Neural progenitor cell (in vitro differentiated cells): ENCODE results near the gene PDCD1LG2. TPM values are rescaled to one million over a fixed set of nuclear protein-coding genes. Genes with fewer than 3 reads are reported as not detected.

Source experiments
- DNase-seq: peaks from one replicate; pipeline ENCODE4 v3.0.0-alpha.2; 2016; ENCODE audit warnings: low spot score
- H2AFZ ChIP-seq: fragments of 200-600 bp; sonication (generic); replicated peaks from 2 replicates; pipeline ENCODE4 v1.6.1; 2016; ENCODE audit warnings: antibody characterized with exemption
- H3F3A ChIP-seq: fragments of 200-600 bp; sonication (generic); 2 replicates; pipeline ENCODE4 v1.6.1; 2016; ENCODE audit warnings: antibody characterized with exemption, low read depth
- H3K27ac ChIP-seq: fragments of 200-600 bp; sonication (generic); 2 replicates; pipeline ENCODE4 v1.5.1; 2016; ENCODE audit warnings: mild to moderate bottlenecking
- H3K27me3 ChIP-seq: fragments of 200-600 bp; sonication (generic); 2 replicates; pipeline ENCODE4 v1.6.1; 2016; ENCODE audit warnings: mild to moderate bottlenecking, moderate library complexity
- H3K36me3 ChIP-seq: fragments of 200-600 bp; sonication (generic); 2 replicates; pipeline ENCODE4 v1.5.1; 2016
- H3K4me1 ChIP-seq: fragments of 200-600 bp; sonication (generic); 2 replicates; pipeline ENCODE4 v1.6.1; 2016; ENCODE audit warnings: mixed run types
- H3K4me2 ChIP-seq: fragments of 200-600 bp; sonication (generic); 2 replicates; pipeline ENCODE4 v1.6.1; 2016
- H3K4me3 ChIP-seq: fragments of 200-600 bp; sonication (generic); 2 replicates; pipeline ENCODE4 v1.5.1; 2016
- H3K79me2 ChIP-seq: fragments of 200-600 bp; sonication (generic); 2 replicates; pipeline ENCODE4 v1.6.1; 2016; ENCODE audit warnings: low read depth
- H3K9ac ChIP-seq: fragments of 200-600 bp; sonication (generic); 2 replicates; pipeline ENCODE4 v1.6.1; 2016
- H3K9me3 ChIP-seq: fragments of 200-600 bp; sonication (generic); 2 replicates; pipeline ENCODE4 v1.5.1; 2016; ENCODE audit warnings: low read depth
- H4K20me1 ChIP-seq: fragments of 200-600 bp; sonication (generic); 2 replicates; pipeline ENCODE4 v1.6.1; 2016; ENCODE audit warnings: low read depth
- H3K27ac Mint-ChIP-seq: 3 replicates; pipeline ENCODE4 v1.8.0; 2021; ENCODE audit warnings: mixed read lengths
- H3K27me3 Mint-ChIP-seq: 2 replicates; pipeline ENCODE4 v1.8.0; 2022; ENCODE audit warnings: low read depth, mild to moderate bottlenecking, inconsistent platforms, moderate library complexity, mixed read lengths; ENCODE audit not compliant: insufficient read depth
- H3K36me3 Mint-ChIP-seq: 3 replicates; pipeline ENCODE4 v1.8.0; 2021; ENCODE audit warnings: mixed read lengths
- H3K4me1 Mint-ChIP-seq: 3 replicates; pipeline ENCODE4 v1.8.0; 2021; ENCODE audit warnings: mixed read lengths
- H3K4me3 Mint-ChIP-seq: 3 replicates; pipeline ENCODE4 v1.8.0; 2021; ENCODE audit warnings: mild to moderate bottlenecking, moderate library complexity, mixed read lengths
- H3K9me3 Mint-ChIP-seq: 3 replicates; pipeline ENCODE4 v1.8.0; 2020; ENCODE audit warnings: mixed read lengths
- CTCF ChIP-seq: fragments of 200-600 bp; sonication (generic); IDR thresholded peaks from 2 replicates; pipeline ENCODE4 v1.5.1; 2017; ENCODE audit warnings: antibody characterized with exemption, mild to moderate bottlenecking
- EZH2 ChIP-seq: fragments of 200-600 bp; sonication (generic); IDR thresholded peaks from 2 replicates; pipeline ENCODE4 v1.6.1; 2017; ENCODE audit warnings: antibody characterized with exemption, mild to moderate bottlenecking, moderate library complexity
- EZH2phosphoT487 ChIP-seq: fragments of 200-600 bp; sonication (generic); IDR thresholded peaks from 2 replicates; pipeline ENCODE4 v1.6.1; 2017; ENCODE audit warnings: antibody characterized with exemption
- total RNA-seq: library from RNA; depleted of rRNA; stranded (reverse); fragments of >200 nt; gene quantifications from 2 replicates; pipeline ENCODE4 v1.2.3, GENCODE V29; 2015; ENCODE audit warnings: low replicate concordance

PDCD1LG2 gene
- total RNA-seq, 1 donor from 2014 or later = not detected

- Mint-ChIP-seq H3K4me3 (no peak overlapping the region), H3K9me3 (no peaks in the 10 kb centered on the region)
Observed at GRCh38 chr9:5532306-5532705, 22.0 kb downstream of the PDCD1LG2 start.

GRCh38 chr9:5532790-5533189 is 22.5 kb downstream of the PDCD1LG2 start:
- Mint-ChIP-seq H3K9me3 (no peaks in the 10 kb centered on the region), H3K27ac (no peak overlapping the region), H3K36me3 (no peaks in the 10 kb centered on the region), H3K27me3 (no peaks in the 10 kb centered on the region), H3K4me1 (peaks cover 4% of the 10 kb centered on the region), H3K4me3 (no peak overlapping the region)
- H2AFZ ChIP-seq = no peak overlapping the region
- no peaks in the 10 kb centered on the region for H4K20me1 ChIP-seq
- no peak overlapping the region for H3K4me3 ChIP-seq
- no peaks in the 10 kb centered on the region for H3K27me3 ChIP-seq
- H3K27ac ChIP-seq = no peak overlapping the region
- no peaks in the 10 kb centered on the region for H3K4me1 ChIP-seq
- no peaks in the 10 kb centered on the region for H3K79me2 ChIP-seq
- no peaks in the 10 kb centered on the region for H3K36me3 ChIP-seq
- no peak overlapping the region for H3K9ac ChIP-seq
- H3K4me2 ChIP-seq = no peak overlapping the region
- DNase-seq = no peak
- no peaks in the 10 kb centered on the region for H3F3A ChIP-seq
- no peaks in the 10 kb centered on the region for H3K9me3 ChIP-seq
- TF ChIP-seq CTCF = no peak
- TF ChIP-seq EZH2phosphoT487 = no peak
- TF ChIP-seq EZH2 = no peak

More at GRCh38 chr9:5532306-5532705, 22.0 kb downstream of the PDCD1LG2 start:
- TF ChIP-seq CTCF (no peak), EZH2 (no peak), EZH2phosphoT487 (no peak)
- H3K27ac Mint-ChIP-seq = no peak overlapping the region
- no peaks in the 10 kb centered on the region for H3K27me3 Mint-ChIP-seq
- DNase-seq = no peak
- no peak overlapping the region for H3K4me2 ChIP-seq
- H3K4me1 ChIP-seq = no peaks in the 10 kb centered on the region
- no peaks in the 10 kb centered on the region for H3K36me3 ChIP-seq
- no peaks in the 10 kb centered on the region for H3F3A ChIP-seq
- no peaks in the 10 kb centered on the region for H4K20me1 ChIP-seq
- no peak overlapping the region for H3K4me3 ChIP-seq
- no peaks in the 10 kb centered on the region for H3K9me3 ChIP-seq
- peaks cover 4% of the 10 kb centered on the region for H3K4me1 Mint-ChIP-seq
- H3K27me3 ChIP-seq = no peaks in the 10 kb centered on the region
- H2AFZ ChIP-seq = no peak overlapping the region
- H3K27ac ChIP-seq = no peak overlapping the region
- no peaks in the 10 kb centered on the region for H3K36me3 Mint-ChIP-seq
- H3K9ac ChIP-seq = no peak overlapping the region
- H3K79me2 ChIP-seq = no peaks in the 10 kb centered on the region

GRCh38 chr9:5536684-5537083 is 26.4 kb downstream of the PDCD1LG2 start:
- no peak for DNase-seq
- Histone ChIP-seq H3K4me1 (no peaks in the 10 kb centered on the region), H2AFZ (no peak overlapping the region), H4K20me1 (no peaks in the 10 kb centered on the region), H3K4me3 (no peak overlapping the region), H3K4me2 (no peak overlapping the region), H3F3A (no peaks in the 10 kb centered on the region), H3K9me3 (no peaks in the 10 kb centered on the region), H3K9ac (no peak overlapping the region), H3K36me3 (no peaks in the 10 kb centered on the region), H3K27me3 (no peaks in the 10 kb centered on the region), H3K79me2 (no peaks in the 10 kb centered on the region), H3K27ac (no peak overlapping the region)
- no peak for TF ChIP-seq EZH2
- H3K4me3 Mint-ChIP-seq = no peak overlapping the region
- H3K9me3 Mint-ChIP-seq = no peaks in the 10 kb centered on the region
- peaks cover 4% of the 10 kb centered on the region for H3K4me1 Mint-ChIP-seq
- H3K36me3 Mint-ChIP-seq = no peaks in the 10 kb centered on the region
- H3K27ac Mint-ChIP-seq = no peak overlapping the region
- H3K27me3 Mint-ChIP-seq = no peaks in the 10 kb centered on the region

DNA sequence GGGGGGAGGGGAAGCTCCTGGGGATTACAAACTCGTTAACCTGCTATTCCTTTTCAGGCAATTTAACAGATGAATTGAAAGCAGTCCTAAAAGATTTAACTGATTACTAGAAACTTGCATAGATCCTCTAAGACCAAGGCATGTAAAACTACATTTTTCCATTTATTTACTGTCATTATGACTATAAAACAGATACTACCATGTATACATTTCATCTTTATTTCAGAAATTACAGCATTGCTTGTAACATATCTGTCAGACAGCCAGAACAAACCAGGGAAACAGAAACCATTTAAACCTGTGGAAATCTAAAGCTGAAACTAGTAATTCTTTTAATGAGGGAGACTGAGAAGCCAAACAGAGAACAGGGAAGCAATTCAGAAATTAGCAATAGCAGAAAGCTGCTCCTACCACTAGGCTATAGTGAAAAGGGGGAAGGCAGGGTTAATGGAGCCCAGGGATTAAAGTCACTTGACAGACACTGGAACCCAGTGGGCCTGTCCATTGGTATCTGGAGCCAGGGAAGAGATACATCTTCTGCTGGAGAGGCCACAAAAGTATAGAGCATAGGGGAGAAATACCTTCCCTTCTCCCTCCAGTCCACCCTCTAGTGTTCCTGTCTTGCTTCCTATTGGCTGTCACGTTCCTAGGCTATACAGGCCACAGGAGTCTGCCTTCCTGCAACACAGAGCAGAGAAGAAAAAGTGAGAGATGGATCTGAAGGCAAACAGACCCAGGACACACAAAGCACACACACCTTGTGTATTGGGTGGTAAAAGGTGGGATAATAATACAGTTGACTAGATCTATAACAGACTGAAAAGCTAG is 33.8 kb downstream of the PDCD1LG2 start:
- peaks cover 11% of the 10 kb centered on the region for H3F3A ChIP-seq
- Mint-ChIP-seq H3K9me3 (no peaks in the 10 kb centered on the region), H3K27ac (no peak overlapping the region), H3K36me3 (no peaks in the 10 kb centered on the region), H3K27me3 (no peaks in the 10 kb centered on the region), H3K4me1 (no peaks in the 10 kb centered on the region), H3K4me3 (no peak overlapping the region)
- TF ChIP-seq EZH2phosphoT487 (no peak), CTCF (no peak), EZH2 (no peak)
- no peak overlapping the region for H3K4me3 ChIP-seq
- H3K36me3 ChIP-seq = no peaks in the 10 kb centered on the region
- H3K9me3 ChIP-seq = no peaks in the 10 kb centered on the region
- H3K79me2 ChIP-seq = no peaks in the 10 kb centered on the region
- no peaks in the 10 kb centered on the region for H4K20me1 ChIP-seq
- no peak overlapping the region for H3K9ac ChIP-seq
- peak overlapping the region; percentile 14 for H3K27ac ChIP-seq
- no peak for DNase-seq
- H3K27me3 ChIP-seq = no peaks in the 10 kb centered on the region
- H2AFZ ChIP-seq = peak overlapping the region; percentile 70
- H3K4me1 ChIP-seq = peaks cover 15% of the 10 kb centered on the region
- peak overlapping the region; percentile 59 for H3K4me2 ChIP-seq
